PC-3 (cell line): ENCODE results near the gene CAND1. TPM values are rescaled to one million over a fixed set of nuclear protein-coding genes. Genes with fewer than 3 reads are reported as not detected.

Experiments used
- ATAC-seq: fragments of 200-7000 bp; cut with Tn5 transposase; 2 replicates; pipeline ENCODE4 v1.9.1; 2020; ENCODE audit warnings: mild to moderate bottlenecking, moderate library complexity
- BruUV-seq: library from RNA; stranded (reverse); fragments of 400-500 nt; replicated peaks from 2 replicates; lab custom pipeline; 2021; lab: Mats Ljungman, UMichigan
- CTCF ChIA-PET: fragments of 300-600 bp; sonication (Branson Sonifier 250); formaldehyde crosslinking; loops from one replicate; lab custom pipeline; 2022; ENCODE audit warnings: antibody characterized with exemption; lab: Charles Lee
- POLR2A ChIA-PET: fragments of 300-600 bp; sonication (Branson Sonifier 250); formaldehyde crosslinking; loops from one replicate; lab custom pipeline; 2022; ENCODE audit warnings: antibody characterized with exemption; ENCODE audit not compliant: unreplicated experiment; lab: Charles Lee
- DNase-seq: peaks from one replicate; pipeline ENCODE4 v3.0.0-alpha.2; 2015
- H2AFZ ChIP-seq: fragments of 300-600 bp; sonication (generic); 2 replicates; pipeline ENCODE4 v1.6.0; 2016; ENCODE audit warnings: antibody characterized with exemption, low read length
- H3F3A ChIP-seq: fragments of 300-600 bp; sonication (generic); one replicate; pipeline ENCODE4 v1.6.0; 2017; ENCODE audit warnings: antibody characterized with exemption, low read length, control low read depth, mild to moderate bottlenecking; ENCODE audit not compliant: unreplicated experiment
- H3K27ac ChIP-seq: fragments of 300-600 bp; sonication (generic); 2 replicates; pipeline ENCODE4 v1.5.1; 2016; ENCODE audit warnings: mild to moderate bottlenecking, low read length
- H3K27me3 ChIP-seq: fragments of 300-600 bp; sonication (generic); 2 replicates; pipeline ENCODE4 v1.6.1; 2016; ENCODE audit warnings: low read length, mixed read lengths
- H3K36me3 ChIP-seq: fragments of 300-600 bp; sonication (generic); 2 replicates; pipeline ENCODE4 v1.6.1; 2016; ENCODE audit warnings: low read depth, mixed run types, low read length, mixed read lengths
- H3K4me1 ChIP-seq: fragments of 300-600 bp; sonication (generic); 2 replicates; pipeline ENCODE4 v1.5.1; 2016; ENCODE audit warnings: low read length; ENCODE audit not compliant: insufficient read depth
- H3K4me2 ChIP-seq: fragments of 300-600 bp; sonication (generic); 2 replicates; pipeline ENCODE4 v1.6.0; 2016; ENCODE audit warnings: low read length
- H3K4me3 ChIP-seq: fragments of 300-600 bp; sonication (generic); 2 replicates; pipeline ENCODE4 v1.5.1; 2016; ENCODE audit warnings: mild to moderate bottlenecking, low read length, mixed read lengths
- H3K79me2 ChIP-seq: fragments of 300-600 bp; sonication (generic); 2 replicates; pipeline ENCODE4 v1.6.1; 2017; ENCODE audit warnings: low read length, mixed read lengths
- H3K9ac ChIP-seq: fragments of 300-600 bp; sonication (generic); 2 replicates; pipeline ENCODE4 v1.6.0; 2016; ENCODE audit warnings: mild to moderate bottlenecking, low read length
- H3K9me2 ChIP-seq: fragments of 300-600 bp; sonication (generic); replicated peaks from 2 replicates; pipeline ENCODE4 v1.6.1; 2016; ENCODE audit warnings: mixed run types, low read length, mixed read lengths
- H3K9me3 ChIP-seq: fragments of 300-600 bp; sonication (generic); 2 replicates; pipeline ENCODE4 v1.6.1; 2016; ENCODE audit warnings: low read length, mixed read lengths
- H4K20me1 ChIP-seq: fragments of 300-600 bp; sonication (generic); 2 replicates; pipeline ENCODE4 v1.6.1; 2016; ENCODE audit warnings: low read length, mixed read lengths
- EZH2 ChIP-seq: fragments of 300-600 bp; sonication (generic); IDR thresholded peaks from one replicate; pipeline ENCODE4 v1.6.1; 2017; ENCODE audit warnings: antibody characterized with exemption, mild to moderate bottlenecking, low read length; ENCODE audit not compliant: unreplicated experiment
- EZH2phosphoT487 ChIP-seq: fragments of 300-600 bp; sonication (generic); IDR thresholded peaks from 2 replicates; pipeline ENCODE4 v1.6.1; 2018; ENCODE audit warnings: mild to moderate bottlenecking, antibody characterized with exemption, low read length, borderline replicate concordance
- intact Hi-C: fragments of 100-400 bp; cut with micrococcal nuclease; formaldehyde crosslinking; loops from 2 replicates; pipeline ENCODE4 v1.9.0; 2023
- total RNA-seq: library from RNA; depleted of rRNA; stranded (reverse); fragments of >200 nt; gene quantifications from 2 replicates; pipeline ENCODE4 v1.2.3, GENCODE V29; 2014
- TF ChIP-seq, protein P1 (sequence below): fragments of 300-600 bp; sonication (generic); conservative IDR thresholded peaks from 2 replicates; pipeline ENCODE4 v1.5.1; 2017; ENCODE audit warnings: antibody characterized with exemption, low read depth, mild to moderate bottlenecking, low read length

The CAND1 gene
- total RNA-seq, 1 experiment from 2014 or later: 124 TPM

DNA sequence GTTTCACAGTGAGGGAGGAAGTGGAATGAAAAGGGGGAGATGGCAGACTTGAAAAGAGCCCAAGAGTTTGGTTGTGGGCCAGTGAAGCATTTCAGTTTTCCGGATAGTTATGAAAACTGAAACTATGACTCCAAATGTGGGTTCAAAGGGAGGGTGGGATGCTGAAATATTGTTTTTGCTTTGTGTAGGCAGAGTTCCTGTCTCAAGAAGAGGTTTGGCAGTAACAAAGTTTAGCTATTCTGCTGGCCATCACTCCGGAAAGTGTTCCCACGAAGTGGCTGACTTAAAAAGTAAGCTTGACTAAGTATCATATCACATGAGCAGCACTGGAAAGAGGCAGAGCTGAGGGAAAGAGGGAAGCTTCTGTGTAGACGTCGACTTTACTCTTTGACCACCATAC lies 85.2 kb downstream of the CAND1 start:
- Histone ChIP-seq H3K4me3 (no peak overlapping the region), H4K20me1 (no peaks in the 10 kb centered on the region), H3K36me3 (no peaks in the 10 kb centered on the region), H3K27me3 (no peaks in the 10 kb centered on the region), H3K9me3 (no peaks in the 10 kb centered on the region), H3K4me1 (peaks cover 5% of the 10 kb centered on the region), H3K9me2 (no peaks in the 10 kb centered on the region), H3F3A (no peaks in the 10 kb centered on the region), H3K4me2 (no peak overlapping the region), H3K9ac (no peak overlapping the region), H3K79me2 (no peaks in the 10 kb centered on the region), H2AFZ (no peak overlapping the region), H3K27ac (no peak overlapping the region)
- ATAC-seq: no peak
- no peak for DNase-seq
- ChIA-PET CTCF (interaction anchor here (0.6 to 1.6 kb wide), 2 partner anchors 80 to 589 kb away, joined by 3 to 8 read pairs; no protein-coding TSS in a partner anchor), POLR2A (no interaction called here)
- BruUV-seq: no TSS peak
- intact Hi-C loops: loop anchor here (10.0 kb wide), 1 partner anchor 680 kb away; no protein-coding TSS in a partner anchor
- TF ChIP-seq, protein P1, sequence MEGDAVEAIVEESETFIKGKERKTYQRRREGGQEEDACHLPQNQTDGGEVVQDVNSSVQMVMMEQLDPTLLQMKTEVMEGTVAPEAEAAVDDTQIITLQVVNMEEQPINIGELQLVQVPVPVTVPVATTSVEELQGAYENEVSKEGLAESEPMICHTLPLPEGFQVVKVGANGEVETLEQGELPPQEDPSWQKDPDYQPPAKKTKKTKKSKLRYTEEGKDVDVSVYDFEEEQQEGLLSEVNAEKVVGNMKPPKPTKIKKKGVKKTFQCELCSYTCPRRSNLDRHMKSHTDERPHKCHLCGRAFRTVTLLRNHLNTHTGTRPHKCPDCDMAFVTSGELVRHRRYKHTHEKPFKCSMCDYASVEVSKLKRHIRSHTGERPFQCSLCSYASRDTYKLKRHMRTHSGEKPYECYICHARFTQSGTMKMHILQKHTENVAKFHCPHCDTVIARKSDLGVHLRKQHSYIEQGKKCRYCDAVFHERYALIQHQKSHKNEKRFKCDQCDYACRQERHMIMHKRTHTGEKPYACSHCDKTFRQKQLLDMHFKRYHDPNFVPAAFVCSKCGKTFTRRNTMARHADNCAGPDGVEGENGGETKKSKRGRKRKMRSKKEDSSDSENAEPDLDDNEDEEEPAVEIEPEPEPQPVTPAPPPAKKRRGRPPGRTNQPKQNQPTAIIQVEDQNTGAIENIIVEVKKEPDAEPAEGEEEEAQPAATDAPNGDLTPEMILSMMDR: no peak
- TF ChIP-seq EZH2: no peak
- TF ChIP-seq EZH2phosphoT487: no peak

DNA sequence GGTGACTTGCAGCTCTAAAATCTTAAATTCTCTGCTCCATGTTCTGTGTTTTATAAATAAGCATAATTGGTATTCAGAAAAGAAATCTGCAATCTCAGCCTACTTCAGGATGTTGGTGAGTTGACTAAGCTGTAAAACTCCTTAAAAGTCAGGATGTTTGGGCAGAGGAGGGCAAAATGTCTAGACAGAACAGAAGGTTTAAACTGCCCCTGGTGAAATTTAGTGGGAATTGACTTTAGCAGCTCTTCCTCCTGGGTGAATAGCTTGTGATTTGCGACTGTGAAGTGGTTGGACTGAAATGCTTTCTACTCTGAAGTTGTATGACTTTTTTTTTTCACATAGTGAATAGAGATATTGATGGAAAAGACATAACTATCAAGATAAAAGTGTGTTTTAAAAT lies 85.8 kb downstream of the CAND1 start:
- no peaks in the 10 kb centered on the region for H3F3A ChIP-seq
- no peak overlapping the region for H2AFZ ChIP-seq
- intact Hi-C loops: loop anchor here (1.0 to 10.0 kb wide), 5 partner anchors 60 to 680 kb away; partner anchors contain the start of gene DYRK2
- no peak overlapping the region for H3K4me3 ChIP-seq
- no peak overlapping the region for H3K9ac ChIP-seq
- ChIA-PET CTCF (interaction anchor here (1.6 kb wide), 1 partner anchor 588 kb away, joined by 8 read pairs; no protein-coding TSS in a partner anchor), POLR2A (no interaction called here)
- no peaks in the 10 kb centered on the region for H4K20me1 ChIP-seq
- H3K9me2 ChIP-seq: no peaks in the 10 kb centered on the region
- no peaks in the 10 kb centered on the region for H3K27me3 ChIP-seq
- BruUV-seq: no TSS peak
- peaks cover 5% of the 10 kb centered on the region for H3K4me1 ChIP-seq
- no peaks in the 10 kb centered on the region for H3K79me2 ChIP-seq
- no peak overlapping the region for H3K27ac ChIP-seq
- no peaks in the 10 kb centered on the region for H3K9me3 ChIP-seq
- no peak overlapping the region for H3K4me2 ChIP-seq
- DNase-seq: peak; percentile 17
- peak; percentile 66 for ATAC-seq
- no peak for TF ChIP-seq EZH2
- no peak for TF ChIP-seq EZH2phosphoT487
- TF ChIP-seq, protein P1: no peak
- no peaks in the 10 kb centered on the region for H3K36me3 ChIP-seq
